ENCODE data around the gene TCEANC2. TPM values are rescaled to one million over a fixed set of nuclear protein-coding genes. Genes with fewer than 3 reads are reported as not detected.
A peak's percentile ranks its signal among the peaks of the same experiment; 100 is the strongest.
"Not testable (repeated sequence)": the region's sequence is repeated elsewhere in the genome, so short reads cannot be mapped to it uniquely, and the experiment has no call there.

The TCEANC2 gene
- total RNA-seq: 1 to 10 TPM; 2.0 to 7.8 TPM

DNA sequence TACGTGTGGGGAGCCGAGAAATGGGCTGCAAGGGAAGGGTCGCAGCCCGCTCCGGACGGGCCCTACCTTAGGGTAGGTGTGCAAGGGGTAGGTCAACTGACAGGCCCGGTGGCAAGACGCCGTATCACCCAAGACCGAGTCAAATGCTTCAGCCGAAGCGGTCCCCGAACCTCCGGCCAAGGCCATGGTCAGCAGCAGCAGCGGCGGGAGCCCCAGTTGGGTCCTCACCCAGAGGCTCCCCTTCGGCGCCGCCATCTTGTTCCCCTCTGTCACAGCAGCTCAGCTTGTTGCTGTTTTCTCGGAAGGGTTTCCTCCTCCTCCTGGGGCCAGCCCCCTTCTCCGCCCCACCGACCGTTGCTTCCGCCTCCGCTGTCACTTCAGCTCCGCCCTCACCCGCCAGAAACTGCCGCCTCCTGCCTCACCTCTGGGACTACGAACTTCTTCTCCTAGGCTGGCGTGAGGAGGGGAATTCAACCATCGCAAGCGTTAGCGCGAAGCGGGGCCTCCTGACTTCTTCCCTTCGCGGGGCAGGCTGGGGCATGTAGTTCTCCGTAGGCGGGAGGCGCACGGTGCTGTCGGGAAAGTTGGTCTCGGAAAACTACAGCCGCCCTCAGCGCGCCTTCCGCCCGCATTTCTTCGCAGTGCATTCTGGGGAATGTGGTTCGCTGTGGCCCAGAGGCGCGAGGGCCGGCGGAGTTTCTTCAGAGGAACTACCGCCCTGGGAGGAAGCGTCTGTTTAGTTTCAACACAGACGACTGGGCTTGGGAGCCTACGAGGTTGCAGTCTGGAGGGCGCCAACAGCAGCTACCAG, at the start of gene TCEANC2, which contains the start of gene TMEM59:
Gene TCEANC2, plus strand, starts transcription at position 675 of the 811 bp plus-strand sequence. CDS start 815 bp downstream, outside the sequence.
Gene TMEM59, minus strand, starts transcription at position 271 of the 811 bp plus-strand sequence. Its CDS starts 16 bp downstream, at position 255.
- DNase-seq (ENCODE audit: low spot score): peak; percentile 95
- Histone ChIP-seq H3K9me3 (no peaks in the 10 kb centered on the region), H3K4me3 (peak within 1 kb of the TSS; percentile 85), H3K27me3 (replicated peaks; ENCODE audit: insufficient read depth) (no peaks in the 10 kb centered on the region), H3K4me1 (ENCODE audit: control insufficient read depth in 1 of 2, low read depth in 2 of 2) (peaks cover 20 to 33% of the 10 kb centered on the region in 2 donors), H3K27ac (peak within 1 kb of the TSS; percentile 96 to 97), H3K36me3 (no peaks in the 10 kb centered on the region)
- no peak for TF ChIP-seq CTCF (IDR thresholded peaks at IDR 0.05)
- ATAC-seq (ENCODE audit: insufficient number of reproducible peaks, low FRiP score, low read depth): peak; percentile 82

GRCh38 chr1:54003750-54004480, 49.5 kb upstream of the TCEANC2 start:
- H3K36me3 ChIP-seq; H3K9me3 ChIP-seq; DNase-seq (ENCODE audit: low spot score); H3K27ac ChIP-seq; H3K4me1 ChIP-seq (ENCODE audit: control insufficient read depth in 1 of 2, low read depth in 2 of 2); ATAC-seq (ENCODE audit: insufficient number of reproducible peaks, low FRiP score, low read depth); H3K27me3 ChIP-seq (replicated peaks; ENCODE audit: insufficient read depth); H3K4me3 ChIP-seq: not testable (repeated sequence)

DNA sequence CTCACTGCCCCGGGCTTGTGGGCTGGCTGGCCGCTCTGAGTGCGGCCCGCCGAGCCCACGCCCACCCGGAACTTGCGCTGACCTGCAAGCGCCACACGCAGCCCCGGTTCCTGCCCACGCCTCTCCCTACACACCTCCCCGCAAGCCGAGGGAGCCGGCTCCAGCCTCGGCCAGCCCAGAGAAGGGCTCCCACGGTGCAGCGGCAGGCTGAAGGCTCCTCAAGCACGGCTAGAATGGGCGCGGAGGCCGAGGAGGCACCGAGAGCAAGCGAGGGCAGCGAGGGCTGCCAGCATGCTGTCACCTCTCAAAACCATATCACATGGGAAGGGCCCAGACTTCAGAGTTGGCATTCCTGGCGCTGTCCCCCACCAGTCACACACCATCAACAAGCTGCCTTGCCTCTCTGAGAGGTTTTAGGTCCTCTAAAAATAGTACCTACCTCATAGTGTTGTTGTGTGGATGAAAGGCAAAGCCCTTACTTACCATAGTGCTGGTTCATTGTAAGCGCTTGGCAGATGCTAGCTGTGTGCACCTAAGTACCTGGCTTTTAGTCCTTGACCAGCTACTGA, 48.8 kb upstream of the TCEANC2 start:
- Histone ChIP-seq H3K4me3 (no peak overlapping the region), H3K9me3 (no peaks in the 10 kb centered on the region), H3K27me3 (replicated peaks; ENCODE audit: insufficient read depth) (no peaks in the 10 kb centered on the region), H3K36me3 (no peaks in the 10 kb centered on the region), H3K27ac (no peak overlapping the region), H3K4me1 (ENCODE audit: control insufficient read depth in 1 of 2, low read depth in 2 of 2) (no peaks in the 10 kb centered on the region)
- DNase-seq (ENCODE audit: low spot score) (no peak), ATAC-seq (ENCODE audit: insufficient number of reproducible peaks, low FRiP score, low read depth) (no peak)
- TF ChIP-seq CTCF (IDR thresholded peaks at IDR 0.05): no peak

GRCh38 chr1:54006508-54006907, 46.9 kb upstream of the TCEANC2 start:
- Histone ChIP-seq H3K9me3 (no peaks in the 10 kb centered on the region), H3K27ac (no peak overlapping the region)

DNA sequence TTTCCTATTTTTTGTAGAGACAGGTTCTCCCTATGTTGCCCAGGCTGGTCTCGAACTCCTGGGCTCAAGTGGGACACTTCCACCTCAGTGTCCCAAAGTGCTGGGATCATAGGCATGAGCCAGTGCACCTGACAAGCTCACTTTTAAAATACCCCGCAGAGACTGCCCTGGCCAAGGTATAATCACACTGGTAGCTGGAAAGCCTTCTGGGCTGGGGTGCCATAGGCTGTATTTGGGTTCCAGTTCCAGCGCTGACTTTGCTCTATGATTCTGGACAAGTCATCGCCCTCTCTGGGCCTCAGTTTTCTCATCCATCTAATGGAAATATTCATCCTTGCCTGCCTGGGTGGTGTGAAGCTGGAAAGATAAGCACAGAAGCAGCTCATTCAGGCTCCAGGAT, 45.8 kb upstream of the TCEANC2 start:
- no peak for TF ChIP-seq CTCF (IDR thresholded peaks at IDR 0.05)
- DNase-seq (ENCODE audit: low spot score) (no peak), ATAC-seq (ENCODE audit: insufficient number of reproducible peaks, low FRiP score, low read depth) (no peak)
- H3K9me3 ChIP-seq: no peaks in the 10 kb centered on the region
- H3K36me3 ChIP-seq: no peaks in the 10 kb centered on the region
- no peaks in the 10 kb centered on the region for H3K4me1 ChIP-seq (ENCODE audit: control insufficient read depth in 1 of 2, low read depth in 2 of 2)
- no peak overlapping the region for H3K27ac ChIP-seq
- no peak overlapping the region for H3K4me3 ChIP-seq
- H3K27me3 ChIP-seq (replicated peaks; ENCODE audit: insufficient read depth): no peaks in the 10 kb centered on the region

More at GRCh38 chr1:54006508-54006907, 46.9 kb upstream of the TCEANC2 start:
- no peak overlapping the region for H3K4me3 ChIP-seq
- DNase-seq (ENCODE audit: low spot score) (no peak), ATAC-seq (ENCODE audit: insufficient number of reproducible peaks, low FRiP score, low read depth) (no peak)
- no peaks in the 10 kb centered on the region for H3K36me3 ChIP-seq
- no peak for TF ChIP-seq CTCF (IDR thresholded peaks at IDR 0.05)
- H3K4me1 ChIP-seq (ENCODE audit: control insufficient read depth in 1 of 2, low read depth in 2 of 2): no peaks in the 10 kb centered on the region
- H3K27me3 ChIP-seq (replicated peaks; ENCODE audit: insufficient read depth): no peaks in the 10 kb centered on the region
